Measurements from ENCODE around the gene HOGA1.
A peak's percentile ranks its signal among the peaks of the same experiment; 100 is the strongest.

HOGA1 gene

DNA sequence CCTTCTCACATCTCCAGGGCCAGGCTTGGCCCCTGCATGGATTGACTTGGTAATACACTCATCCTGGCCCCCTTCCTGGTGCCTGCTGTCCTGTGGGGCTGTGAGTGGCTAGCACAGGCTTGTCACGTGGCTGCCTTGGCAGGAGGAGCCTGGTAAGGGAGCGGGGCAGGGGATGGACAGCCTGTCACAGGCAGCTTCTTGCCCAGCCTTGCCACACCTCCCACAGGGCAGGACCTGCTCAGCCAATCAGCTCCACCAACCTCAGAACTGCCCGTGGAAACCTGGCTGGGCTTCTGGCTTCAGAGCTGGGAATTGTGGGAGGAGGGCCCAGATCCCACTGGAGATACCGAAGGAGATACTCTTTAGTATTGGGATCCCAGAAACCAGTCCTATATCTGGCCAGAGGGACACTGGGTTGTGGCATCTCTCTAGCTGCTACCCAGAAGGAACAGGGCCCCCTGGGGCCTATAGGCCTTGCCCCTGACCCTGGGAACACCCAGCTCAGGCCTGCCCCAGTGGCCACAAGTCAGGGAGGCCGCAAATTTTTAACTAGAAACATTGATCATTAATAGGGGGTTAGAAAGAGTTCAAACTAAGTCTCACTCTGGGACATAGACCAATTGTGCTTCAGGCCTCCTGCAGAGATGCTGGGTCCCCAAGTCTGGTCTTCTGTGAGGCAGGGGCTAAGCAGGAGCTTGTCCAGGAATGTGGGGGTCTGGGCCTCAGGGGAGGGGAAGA is at the start of gene HOGA1:
Gene HOGA1, plus strand, starts transcription at position 330 of the 738 bp plus-strand sequence. Its CDS starts 315 bp downstream, at position 645.
- Mint-ChIP-seq H3K4me1 (no peaks in the 10 kb centered on the region), H3K9me3 (no peaks in the 10 kb centered on the region), H3K27me3 (peaks cover 4% of the 10 kb centered on the region), H3K36me3 (no peaks in the 10 kb centered on the region), H3K27ac (no peak within 1 kb of the TSS), H3K4me3 (no peak within 1 kb of the TSS)
- DNase-seq = no peak
- CTCF ChIA-PET = no interaction called here

DNA sequence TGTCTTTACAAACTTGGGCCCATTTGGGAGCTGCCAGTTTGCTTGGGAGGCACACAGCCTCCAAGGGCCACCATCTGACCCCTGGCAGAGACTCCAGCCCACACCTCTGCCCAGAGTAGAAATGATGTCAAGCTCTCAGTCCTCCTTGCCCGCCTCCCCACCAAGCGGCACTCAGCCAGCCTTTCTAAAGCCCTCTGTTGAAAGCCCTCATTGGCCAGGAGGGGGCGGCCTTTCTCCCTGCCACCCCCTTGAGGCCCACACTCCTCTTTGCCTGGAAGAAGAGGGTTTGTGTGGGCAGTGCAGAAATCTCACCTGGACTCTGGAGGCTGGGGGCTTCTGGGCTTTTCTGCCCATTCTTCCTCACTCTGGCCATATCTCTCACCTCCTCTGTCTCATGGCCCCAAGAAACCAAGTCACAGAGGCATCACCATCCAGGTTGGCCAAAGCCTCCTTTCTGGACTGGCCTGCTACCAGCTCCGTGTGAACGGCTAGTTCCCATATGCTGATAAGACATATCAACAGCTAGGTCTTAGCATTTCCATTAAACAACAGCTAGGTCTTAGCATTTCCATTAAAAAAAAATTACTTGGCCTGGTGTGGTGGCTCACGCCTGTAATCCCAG is 49.3 kb upstream of the HOGA1 start:
- DNase-seq = peak; percentile 47
- CTCF ChIA-PET = interaction anchor here (1.2 to 7.4 kb wide), 13 partner anchors 8 to 82 kb away, joined by 3 to 76 read pairs (median 5); no protein-coding TSS in a partner anchor

DNA sequence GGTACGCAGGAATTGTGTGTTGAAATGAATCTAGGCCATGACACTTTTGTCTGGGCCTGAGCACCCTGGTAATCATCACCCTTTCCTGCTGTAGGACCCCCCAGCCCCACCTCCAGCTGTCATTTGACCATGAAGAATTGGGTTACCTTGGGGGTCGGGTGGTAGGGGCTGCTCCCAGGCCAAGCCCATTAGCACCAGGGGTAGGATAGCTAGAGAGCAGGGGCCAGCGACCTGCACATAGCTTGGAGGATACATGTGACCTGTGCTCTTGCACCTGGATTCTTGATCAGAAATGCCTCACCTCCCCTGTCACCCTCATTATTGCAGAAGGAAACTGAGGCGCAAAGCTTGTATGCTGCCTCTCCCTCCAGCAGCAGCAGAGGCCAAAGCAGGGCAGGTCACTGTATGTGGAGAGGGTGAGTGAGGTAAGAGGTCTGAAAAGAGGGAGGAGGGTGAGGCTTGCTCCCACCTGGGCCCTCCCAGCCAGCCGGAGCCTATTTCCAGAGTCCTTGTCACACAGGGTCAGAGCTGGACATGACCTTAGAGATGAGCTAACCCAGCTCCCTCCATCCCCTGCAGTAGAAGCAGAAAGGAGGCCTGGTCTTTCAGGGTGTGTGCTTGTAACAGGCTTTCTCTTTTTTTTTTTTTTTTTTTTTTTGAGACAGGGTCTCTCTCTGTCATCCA is 46.9 kb upstream of the HOGA1 start:
- Mint-ChIP-seq H3K9me3 (no peaks in the 10 kb centered on the region), H3K36me3 (no peaks in the 10 kb centered on the region), H3K4me3 (no peak overlapping the region), H3K27ac (no peak overlapping the region), H3K27me3 (no peaks in the 10 kb centered on the region), H3K4me1 (no peaks in the 10 kb centered on the region)
- DNase-seq = no peak
- CTCF ChIA-PET = interaction anchor here (7.4 kb wide), 1 partner anchor 15 kb away, joined by 76 read pairs; no protein-coding TSS in a partner anchor

More for the DNA sequence above, 49.3 kb upstream of the HOGA1 start:
- Mint-ChIP-seq H3K4me3 (no peak overlapping the region), H3K4me1 (no peaks in the 10 kb centered on the region), H3K36me3 (no peaks in the 10 kb centered on the region), H3K27me3 (no peaks in the 10 kb centered on the region), H3K27ac (no peak overlapping the region), H3K9me3 (no peaks in the 10 kb centered on the region)

- Mint-ChIP-seq H3K4me3 (no peak overlapping the region), H3K27ac (no peak overlapping the region), H3K27me3 (no peaks in the 10 kb centered on the region), H3K9me3 (no peaks in the 10 kb centered on the region), H3K36me3 (no peaks in the 10 kb centered on the region), H3K4me1 (peaks cover 7% of the 10 kb centered on the region)
- CTCF ChIA-PET = interaction anchor here (1.9 to 7.4 kb wide), 2 partner anchors 8 to 14 kb away, joined by 5 to 76 read pairs; no protein-coding TSS in a partner anchor
- DNase-seq = no peak
Measured at GRCh38 chr10:97538411-97538810, 45.8 kb upstream of the HOGA1 start.

GRCh38 chr10:97538839-97539238 is 45.4 kb upstream of the HOGA1 start:
- no peak overlapping the region for H3K27ac Mint-ChIP-seq
- H3K36me3 Mint-ChIP-seq = no peaks in the 10 kb centered on the region
- CTCF ChIA-PET = interaction anchor here (1.9 to 7.4 kb wide), 2 partner anchors 9 to 13 kb away, joined by 5 to 76 read pairs; no protein-coding TSS in a partner anchor
- H3K4me1 Mint-ChIP-seq = peaks cover 11% of the 10 kb centered on the region
- H3K4me3 Mint-ChIP-seq = no peak overlapping the region
- no peaks in the 10 kb centered on the region for H3K9me3 Mint-ChIP-seq
- H3K27me3 Mint-ChIP-seq = no peaks in the 10 kb centered on the region
- no peak for DNase-seq

GRCh38 chr10:97539523-97540200 is 44.5 kb upstream of the HOGA1 start:
- Mint-ChIP-seq H3K36me3 (no peaks in the 10 kb centered on the region), H3K4me1 (peaks cover 11% of the 10 kb centered on the region), H3K4me3 (no peak overlapping the region), H3K9me3 (no peaks in the 10 kb centered on the region), H3K27me3 (no peaks in the 10 kb centered on the region), H3K27ac (no peak overlapping the region)
- DNase-seq = no peak
- CTCF ChIA-PET = interaction anchor here (1.9 to 7.4 kb wide), 2 partner anchors 10 to 13 kb away, joined by 5 to 76 read pairs; no protein-coding TSS in a partner anchor

- Mint-ChIP-seq H3K27me3 (no peaks in the 10 kb centered on the region), H3K27ac (peak overlapping the region; percentile 33), H3K36me3 (no peaks in the 10 kb centered on the region), H3K4me3 (no peak overlapping the region), H3K4me1 (peaks cover 11% of the 10 kb centered on the region), H3K9me3 (no peaks in the 10 kb centered on the region)
- DNase-seq = no peak
- CTCF ChIA-PET = interaction anchor here (2.5 kb wide), 1 partner anchor 11 kb away, joined by 5 read pairs; no protein-coding TSS in a partner anchor
Measured at GRCh38 chr10:97540669-97541500, 43.3 kb upstream of the HOGA1 start.

GRCh38 chr10:97542169-97543024 is 41.8 kb upstream of the HOGA1 start:
- CTCF ChIA-PET = interaction anchor here (1.3 to 2.5 kb wide), 2 partner anchors 8 to 10 kb away, joined by 5 read pairs; no protein-coding TSS in a partner anchor
- peaks cover 11% of the 10 kb centered on the region for H3K4me1 Mint-ChIP-seq
- no peak overlapping the region for H3K4me3 Mint-ChIP-seq
- no peaks in the 10 kb centered on the region for H3K9me3 Mint-ChIP-seq
- H3K27me3 Mint-ChIP-seq = no peaks in the 10 kb centered on the region
- no peak for DNase-seq
- H3K27ac Mint-ChIP-seq = no peak overlapping the region
- no peaks in the 10 kb centered on the region for H3K36me3 Mint-ChIP-seq

GRCh38 chr10:97543025-97543546 is 41.1 kb upstream of the HOGA1 start:
- Mint-ChIP-seq H3K27ac (no peak overlapping the region), H3K9me3 (no peaks in the 10 kb centered on the region), H3K4me1 (peaks cover 11% of the 10 kb centered on the region), H3K4me3 (no peak overlapping the region), H3K36me3 (no peaks in the 10 kb centered on the region), H3K27me3 (no peaks in the 10 kb centered on the region)
- CTCF ChIA-PET = interaction anchor here (1.3 to 2.5 kb wide), 3 partner anchors 9 to 11 kb away, joined by 5 read pairs; no protein-coding TSS in a partner anchor
- DNase-seq = peak; percentile 36

- H3K27ac Mint-ChIP-seq = no peak overlapping the region
- peaks cover 11% of the 10 kb centered on the region for H3K4me1 Mint-ChIP-seq
- CTCF ChIA-PET = interaction anchor here (0.6 to 1.3 kb wide), 4 partner anchors 8 to 84 kb away, joined by 3 to 7 read pairs (median 3); partner anchors contain the start of gene ANKRD2
- no peaks in the 10 kb centered on the region for H3K9me3 Mint-ChIP-seq
- H3K27me3 Mint-ChIP-seq = no peaks in the 10 kb centered on the region
- H3K36me3 Mint-ChIP-seq = no peaks in the 10 kb centered on the region
- H3K4me3 Mint-ChIP-seq = no peak overlapping the region
- no peak for DNase-seq
Measured at GRCh38 chr10:97546456-97547270, 37.5 kb upstream of the HOGA1 start.

- no peaks in the 10 kb centered on the region for H3K36me3 Mint-ChIP-seq
- CTCF ChIA-PET = no interaction called here
- DNase-seq = no peak
- no peaks in the 10 kb centered on the region for H3K9me3 Mint-ChIP-seq
- H3K27ac Mint-ChIP-seq = no peak overlapping the region
- no peaks in the 10 kb centered on the region for H3K27me3 Mint-ChIP-seq
- H3K4me1 Mint-ChIP-seq = peaks cover 11% of the 10 kb centered on the region
- H3K4me3 Mint-ChIP-seq = no peak overlapping the region
Measured at GRCh38 chr10:97547271-97547600, 37.0 kb upstream of the HOGA1 start.

DNA sequence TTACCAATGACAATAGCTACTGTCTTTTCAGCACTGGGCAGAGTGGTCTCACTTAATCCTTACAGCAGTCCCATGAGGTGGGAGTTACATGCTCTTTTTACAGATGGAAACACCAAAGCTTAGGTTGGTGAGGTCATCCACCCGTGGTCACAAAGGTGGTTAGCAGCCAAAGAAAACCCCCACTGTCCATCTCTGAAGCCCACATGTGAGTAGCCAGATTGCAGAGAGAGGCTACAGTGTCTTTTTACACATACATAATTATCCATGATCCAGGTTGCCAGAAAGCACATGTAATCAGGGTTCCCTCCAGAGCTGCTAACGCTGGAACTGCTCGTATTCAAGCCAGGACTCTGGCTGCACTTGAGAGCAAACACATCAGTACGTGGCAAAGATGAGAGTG is 36.2 kb upstream of the HOGA1 start:
- H3K4me3 Mint-ChIP-seq = no peak overlapping the region
- H3K9me3 Mint-ChIP-seq = no peaks in the 10 kb centered on the region
- no peak overlapping the region for H3K27ac Mint-ChIP-seq
- no peaks in the 10 kb centered on the region for H3K36me3 Mint-ChIP-seq
- no peak for DNase-seq
- H3K4me1 Mint-ChIP-seq = peaks cover 8% of the 10 kb centered on the region
- no peaks in the 10 kb centered on the region for H3K27me3 Mint-ChIP-seq
- CTCF ChIA-PET = interaction anchor here (1.4 kb wide), 1 partner anchor 24 kb away, joined by 5 read pairs; no protein-coding TSS in a partner anchor

Measured in activated naive CD4-positive, alpha-beta T cell treated with anti-CD3 and anti-CD28 coated beads, Interleukin-2, amount 10 ng/mL, durations not matched to agents 7 days and 5 days (primary cell).